Epidermal melanocyte (primary cell): Measurements from ENCODE around the gene OLFM1.

Experiments used
- DNase-seq: peaks from one replicate; pipeline ENCODE4 v3.0.0; 2011; ENCODE audit warnings: low spot score; ENCODE audit not compliant: insufficient read length

OLFM1 gene

DNA sequence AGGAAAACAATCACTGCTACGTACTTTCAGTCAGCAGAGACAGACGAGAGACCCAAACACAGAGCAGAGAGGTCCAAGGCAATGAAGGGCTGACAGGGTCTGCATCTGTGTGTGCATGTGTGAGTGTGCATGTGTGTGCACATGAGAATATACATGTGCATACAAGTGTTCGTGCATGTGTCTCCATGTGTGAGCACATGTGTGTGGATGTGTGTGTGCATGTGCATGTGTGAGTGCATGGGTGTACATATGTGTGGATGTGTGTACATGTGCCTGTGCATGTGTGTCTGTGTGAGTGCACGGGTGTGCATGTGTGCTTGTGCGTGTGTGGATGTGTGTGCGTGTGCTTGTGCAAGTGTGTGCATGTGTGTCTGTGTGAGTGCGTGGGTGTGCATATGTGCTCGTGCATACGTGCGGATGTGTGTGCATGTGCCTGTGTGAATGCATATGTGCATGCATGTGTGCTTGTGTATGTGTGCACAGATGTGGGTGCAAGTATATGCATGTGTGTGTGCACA, 82.3 kb downstream of the OLFM1 start:
- DNase-seq: no peak

DNA sequence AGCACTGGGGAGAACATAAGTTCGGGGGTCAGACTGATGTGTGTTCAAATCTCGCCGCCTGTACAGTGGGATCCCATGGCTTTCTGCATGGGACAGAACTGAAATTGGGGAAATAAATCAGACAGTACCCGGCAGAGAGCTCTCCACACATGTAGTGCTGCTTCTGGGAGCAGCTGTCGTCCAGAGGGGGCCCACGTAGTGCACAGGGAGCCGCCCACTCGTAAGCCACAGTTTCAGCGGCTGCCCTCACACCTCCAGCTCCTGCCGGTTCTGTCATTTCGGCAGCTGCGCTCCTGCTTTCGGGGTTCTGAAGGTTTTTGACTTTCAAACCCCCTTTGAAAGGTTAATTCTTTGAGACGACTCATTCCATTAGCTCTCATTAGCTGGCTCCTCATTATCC, 83.1 kb downstream of the OLFM1 start:
- DNase-seq: no peak
